ENCODE results near the gene DNAAF5. TPM values are rescaled to one million over a fixed set of nuclear protein-coding genes. Genes with fewer than 3 reads are reported as not detected.
A peak's percentile ranks its signal among the peaks of the same experiment; 100 is the strongest.

DNAAF5 gene
- polyA plus RNA-seq, 3 donors: 33.1 to 40.4 (median 37.0) TPM

- no peak for DNase-seq (ENCODE audit: extremely low read depth in 1 of 11, low read depth in 9 of 11, low spot score in 4 of 11)
These were observed 28.3 kb downstream of the DNAAF5 start for GRCh38 chr7:754531-755412.

- DNase-seq (ENCODE audit: extremely low read depth in 1 of 11, low read depth in 9 of 11, low spot score in 4 of 11): no peak
These were observed 28.9 kb downstream of the DNAAF5 start for GRCh38 chr7:755413-755805.

GRCh38 chr7:756231-756927, 29.9 kb downstream of the DNAAF5 start:
- DNase-seq (ENCODE audit: extremely low read depth in 1 of 11, low read depth in 9 of 11, low spot score in 4 of 11): no peak

DNA sequence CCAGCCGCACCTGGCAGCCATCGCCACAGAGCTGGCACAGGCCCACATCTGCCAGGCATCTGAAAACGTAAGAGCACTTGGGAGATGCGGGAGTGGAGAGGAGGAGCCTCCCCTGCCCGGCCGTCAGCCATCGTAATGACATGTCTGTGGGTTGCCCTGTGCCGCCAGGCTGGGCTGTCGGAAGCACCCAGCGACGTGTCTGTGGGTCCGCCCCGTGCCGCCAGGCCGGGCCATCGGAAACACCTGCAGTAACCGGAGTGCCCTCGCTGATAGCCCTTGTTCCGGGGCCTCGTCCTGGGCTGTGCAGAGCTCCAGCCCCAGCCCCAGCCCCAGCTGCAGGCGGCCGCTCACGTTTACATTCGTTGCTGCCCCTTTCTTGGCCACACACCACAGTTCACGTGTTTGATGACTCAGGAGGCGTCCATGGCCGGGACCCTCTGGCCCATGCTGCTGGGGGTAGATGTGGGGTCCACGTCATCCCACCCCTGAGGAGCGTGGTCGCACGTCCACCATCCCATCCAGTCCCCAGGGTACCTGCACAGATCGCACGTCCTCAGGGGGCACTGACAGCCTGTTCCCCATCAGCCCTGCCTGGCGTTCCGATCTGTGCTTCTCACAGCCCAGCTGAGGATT, 30.5 kb downstream of the DNAAF5 start:
- no peak for DNase-seq (ENCODE audit: extremely low read depth in 1 of 11, low read depth in 9 of 11, low spot score in 4 of 11)

DNA sequence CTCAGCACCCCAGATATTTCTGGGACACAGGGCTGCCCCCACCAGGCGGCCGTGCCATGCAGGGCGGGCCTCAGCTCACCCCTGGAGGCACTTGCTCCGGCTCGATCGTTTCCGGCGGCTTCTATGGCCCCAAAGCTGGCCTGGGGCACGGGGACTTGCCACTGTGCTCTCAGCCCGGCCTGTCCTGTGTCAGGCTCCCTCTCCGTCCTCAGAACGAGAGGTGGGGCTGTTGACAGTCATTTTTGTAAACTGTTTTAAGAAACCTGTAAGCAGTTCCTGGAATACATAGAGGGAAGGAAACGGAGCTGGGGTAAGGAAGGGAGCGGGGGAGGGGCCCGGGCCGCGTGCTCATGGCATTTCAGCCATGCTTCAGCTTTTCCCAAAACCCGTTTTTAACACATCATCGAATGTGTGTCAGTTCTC, 31.3 kb downstream of the DNAAF5 start:
- DNase-seq (ENCODE audit: extremely low read depth in 1 of 11, low read depth in 9 of 11, low spot score in 4 of 11): no peak

DNA sequence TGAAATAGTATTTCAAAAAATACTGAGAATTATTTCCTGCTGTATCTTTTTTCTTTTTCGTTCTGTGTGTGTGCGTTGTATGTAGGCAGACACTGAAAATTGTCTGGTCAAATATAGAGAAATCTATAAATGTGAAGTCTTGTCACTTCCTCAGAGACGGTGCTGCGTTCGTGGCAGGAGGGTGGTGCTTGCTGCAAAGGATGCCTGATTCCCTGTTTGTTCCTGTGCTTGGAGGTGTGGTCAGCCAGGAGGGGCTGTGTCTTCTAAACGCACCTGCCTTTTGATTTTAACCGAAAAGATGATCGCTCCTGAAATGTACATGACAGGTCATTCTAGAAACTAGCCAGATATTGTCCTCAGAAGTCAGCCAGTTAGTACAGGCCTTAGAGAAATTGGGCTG, 33.1 kb downstream of the DNAAF5 start:
- DNase-seq (ENCODE audit: extremely low read depth in 1 of 11, low read depth in 9 of 11, low spot score in 4 of 11): no peak

GRCh38 chr7:760006-760405, 33.5 kb downstream of the DNAAF5 start:
- DNase-seq (ENCODE audit: extremely low read depth in 1 of 11, low read depth in 9 of 11, low spot score in 4 of 11): no peak

DNA sequence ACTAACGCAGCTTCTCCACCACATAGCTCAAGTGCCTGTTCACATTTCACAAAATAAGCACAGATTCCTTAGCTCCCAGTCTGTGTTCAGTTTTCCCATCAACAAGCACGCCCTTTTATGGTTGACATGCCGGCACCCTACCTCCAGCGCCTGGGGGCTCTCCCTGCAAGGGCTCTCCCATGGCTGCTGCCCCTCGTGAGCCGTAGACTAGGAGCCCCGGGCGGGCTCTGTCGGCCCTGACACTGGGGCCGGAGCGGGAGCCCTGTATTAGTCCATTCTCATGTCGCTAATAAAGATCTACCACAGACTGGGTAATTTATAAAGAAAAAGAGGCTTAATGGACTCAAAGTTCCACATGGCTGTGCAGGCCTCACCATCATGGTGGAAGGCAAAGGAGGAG, 34.6 kb downstream of the DNAAF5 start:
- no peak for DNase-seq (ENCODE audit: extremely low read depth in 1 of 11, low read depth in 9 of 11, low spot score in 4 of 11)

- DNase-seq (ENCODE audit: extremely low read depth in 1 of 11, low read depth in 9 of 11, low spot score in 4 of 11): no peak
These were observed 35.1 kb downstream of the DNAAF5 start for GRCh38 chr7:761631-762030.

- DNase-seq (ENCODE audit: extremely low read depth in 1 of 11, low read depth in 9 of 11, low spot score in 4 of 11): no peak
These were observed 36.4 kb downstream of the DNAAF5 start for GRCh38 chr7:762885-763284.

DNA sequence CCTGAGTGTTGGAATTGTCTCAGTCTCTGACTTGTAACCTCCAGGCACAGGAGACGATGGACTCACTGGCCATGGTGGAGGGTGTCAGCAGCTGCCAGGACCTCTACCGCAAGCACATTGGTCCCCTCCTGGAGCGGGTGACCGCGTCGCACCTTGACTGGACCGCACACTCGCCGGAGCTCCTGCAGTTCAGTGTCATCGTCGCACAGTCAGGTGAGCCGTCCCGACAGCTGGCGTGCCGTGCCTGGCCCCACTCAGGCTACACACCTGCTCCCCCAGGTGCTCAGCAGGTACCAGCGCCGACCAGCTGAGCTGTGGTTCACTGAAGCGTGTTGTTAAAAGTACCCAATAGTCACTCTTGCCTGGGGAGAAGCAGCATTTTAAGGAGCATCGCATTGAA, 37.3 kb downstream of the DNAAF5 start:
- DNase-seq (ENCODE audit: extremely low read depth in 1 of 11, low read depth in 9 of 11, low spot score in 4 of 11): no peak

- DNase-seq (ENCODE audit: extremely low read depth in 1 of 11, low read depth in 9 of 11, low spot score in 4 of 11): no peak
These were observed 38.9 kb downstream of the DNAAF5 start for GRCh38 chr7:765383-765782.

- DNase-seq (ENCODE audit: extremely low read depth in 1 of 11, low read depth in 9 of 11, low spot score in 4 of 11): peak in 4 of 11 donors; percentile 52 to 71 (median 59)
These were observed 41.1 kb downstream of the DNAAF5 start for GRCh38 chr7:767580-767940.

- peak in 5 of 11 donors; percentile 38 to 84 (median 73) for DNase-seq (ENCODE audit: extremely low read depth in 1 of 11, low read depth in 9 of 11, low spot score in 4 of 11)
These were observed 41.6 kb downstream of the DNAAF5 start for GRCh38 chr7:767941-768731.

DNA sequence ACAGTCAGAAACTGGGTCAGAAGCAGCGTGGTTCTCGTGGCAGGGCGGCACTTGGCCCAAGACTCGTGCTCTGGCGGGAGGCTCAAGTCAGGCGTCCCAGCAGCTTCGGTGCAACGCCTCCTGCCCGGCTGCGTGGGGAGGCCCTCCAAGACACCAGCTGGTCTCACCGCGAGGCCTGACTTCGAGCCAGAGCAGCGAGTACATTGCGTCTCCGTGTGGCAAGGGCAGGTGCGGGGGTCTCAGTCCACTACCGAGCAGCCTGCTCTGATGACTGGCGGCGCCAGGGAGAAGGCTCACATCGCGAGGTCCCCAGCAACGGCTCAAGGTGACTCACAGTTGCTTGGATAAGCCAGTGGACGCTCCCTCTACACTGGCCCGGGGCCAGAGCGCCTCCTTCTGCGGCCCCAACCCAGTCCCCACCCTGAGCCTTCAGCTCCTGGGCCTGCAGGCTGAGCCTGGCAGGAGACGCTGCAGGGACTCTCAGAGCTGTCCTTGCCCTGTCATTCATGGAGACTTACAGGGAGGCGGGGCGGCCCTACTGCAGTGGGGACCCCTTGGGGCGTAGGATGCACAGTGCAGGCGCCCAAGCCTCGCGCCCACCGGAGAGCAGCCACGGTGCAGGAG, 42.5 kb downstream of the DNAAF5 start:
- no peak for DNase-seq (ENCODE audit: extremely low read depth in 1 of 11, low read depth in 9 of 11, low spot score in 4 of 11)

- DNase-seq (ENCODE audit: extremely low read depth in 1 of 11, low read depth in 9 of 11, low spot score in 4 of 11): no peak
These were observed 43.8 kb downstream of the DNAAF5 start for GRCh38 chr7:770336-770735.

DNA sequence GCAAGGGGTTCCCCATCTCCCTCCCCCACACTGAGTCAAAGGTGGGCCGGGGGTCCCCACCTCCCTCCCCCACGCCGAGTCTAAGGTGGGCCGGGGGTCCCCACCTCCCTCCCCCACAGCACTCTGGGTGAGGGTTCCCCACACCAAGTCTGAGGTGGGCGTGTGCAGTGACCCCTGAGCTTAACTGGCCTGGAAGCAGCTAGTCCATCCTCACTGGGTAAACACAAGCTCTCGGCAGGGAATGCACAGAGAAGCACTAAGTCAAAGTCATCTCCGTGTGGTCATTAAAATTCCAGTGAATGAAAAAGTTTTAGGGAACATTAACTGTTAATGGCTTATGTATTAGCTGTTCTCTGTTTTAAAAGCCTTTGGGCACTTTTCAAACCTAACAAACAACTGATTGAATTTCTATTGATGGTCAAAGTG, 44.3 kb downstream of the DNAAF5 start:
- peak in 6 of 11 donors; percentile 67 to 87 (median 80) for DNase-seq (ENCODE audit: extremely low read depth in 1 of 11, low read depth in 9 of 11, low spot score in 4 of 11)

GRCh38 chr7:771234-772004, 44.9 kb downstream of the DNAAF5 start:
- DNase-seq (ENCODE audit: extremely low read depth in 1 of 11, low read depth in 9 of 11, low spot score in 4 of 11): peak in 6 of 11 donors; percentile 62 to 78 (median 72)
